IgD-negative memory B cell (primary cell): ENCODE results near the gene CLPTM1L. TPM values are rescaled to one million over a fixed set of nuclear protein-coding genes. Genes with fewer than 3 reads are reported as not detected.

Experiments
- H3K27ac Mint-ChIP-seq, 3 donors: one replicate each; pipeline ENCODE4 v1.8.0; 2020 to 2022; ENCODE audit warnings: mild to moderate bottlenecking in 3 of 3, mixed read lengths in 3 of 3, moderate library complexity in 1 of 3
- H3K27me3 Mint-ChIP-seq: one replicate; pipeline ENCODE4 v1.8.0; 2021; ENCODE audit warnings: mixed read lengths
- H3K36me3 Mint-ChIP-seq: one replicate; pipeline ENCODE4 v1.8.0; 2020; ENCODE audit warnings: mild to moderate bottlenecking, mixed read lengths
- H3K4me1 Mint-ChIP-seq, 3 donors: one replicate each; pipeline ENCODE4 v1.8.0; 2020 to 2022; ENCODE audit warnings: mixed read lengths in 3 of 3, mild to moderate bottlenecking in 1 of 3
- H3K4me3 Mint-ChIP-seq, 4 donors: one replicate each; pipeline ENCODE4 v1.8.0; 2020 to 2022; ENCODE audit warnings: mild to moderate bottlenecking in 4 of 4, mixed read lengths in 4 of 4, moderate library complexity in 3 of 4
- H3K9me3 Mint-ChIP-seq, 3 donors: one replicate each; pipeline ENCODE4 v1.8.0; 2020 to 2021; ENCODE audit warnings: mixed read lengths in 3 of 3, mild to moderate bottlenecking in 1 of 3
- polyA plus RNA-seq: library from polyadenylated mRNA; unstranded; fragments of 300-500 nt; fragmentation: Illumina TruSeq; gene quantifications from one replicate; pipeline ENCODE4 v1.2.3, GENCODE V29; 2021

Gene CLPTM1L, protein sequence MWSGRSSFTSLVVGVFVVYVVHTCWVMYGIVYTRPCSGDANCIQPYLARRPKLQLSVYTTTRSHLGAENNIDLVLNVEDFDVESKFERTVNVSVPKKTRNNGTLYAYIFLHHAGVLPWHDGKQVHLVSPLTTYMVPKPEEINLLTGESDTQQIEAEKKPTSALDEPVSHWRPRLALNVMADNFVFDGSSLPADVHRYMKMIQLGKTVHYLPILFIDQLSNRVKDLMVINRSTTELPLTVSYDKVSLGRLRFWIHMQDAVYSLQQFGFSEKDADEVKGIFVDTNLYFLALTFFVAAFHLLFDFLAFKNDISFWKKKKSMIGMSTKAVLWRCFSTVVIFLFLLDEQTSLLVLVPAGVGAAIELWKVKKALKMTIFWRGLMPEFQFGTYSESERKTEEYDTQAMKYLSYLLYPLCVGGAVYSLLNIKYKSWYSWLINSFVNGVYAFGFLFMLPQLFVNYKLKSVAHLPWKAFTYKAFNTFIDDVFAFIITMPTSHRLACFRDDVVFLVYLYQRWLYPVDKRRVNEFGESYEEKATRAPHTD
- polyA plus RNA-seq, result 25.7 TPM

GRCh38 chr5:1344975-1345838 lies at the start of gene CLPTM1L:
Gene CLPTM1L (minus strand): TSS chr5:1345099. CDS start chr5:1344841, 258 bp downstream.
- H3K27ac Mint-ChIP-seq, result peak within 1 kb of the TSS; percentile 74 to 98 (median 88)
- H3K36me3 Mint-ChIP-seq, result peaks cover 4% of the 10 kb centered on the region
- peaks cover 11 to 35% (median 27%) of the 10 kb centered on the region in 3 donors for H3K4me1 Mint-ChIP-seq
- peak within 1 kb of the TSS; percentile 88 to 94 (median 89) for H3K4me3 Mint-ChIP-seq
- H3K9me3 Mint-ChIP-seq, result no peaks in the 10 kb centered on the region
- no peaks in the 10 kb centered on the region for H3K27me3 Mint-ChIP-seq

- Mint-ChIP-seq H3K36me3 (no peaks in the 10 kb centered on the region), H3K27me3 (peaks cover 26% of the 10 kb centered on the region), H3K27ac (no peak overlapping the region), H3K9me3 (peaks cover 0 to 2% (median 0%) of the 10 kb centered on the region in 3 donors), H3K4me3 (no peak overlapping the region), H3K4me1 (peaks cover 0 to 3% (median 0%) of the 10 kb centered on the region in 3 donors)
These were observed 48.9 kb upstream of the CLPTM1L start for GRCh38 chr5:1393571-1394501.

DNA sequence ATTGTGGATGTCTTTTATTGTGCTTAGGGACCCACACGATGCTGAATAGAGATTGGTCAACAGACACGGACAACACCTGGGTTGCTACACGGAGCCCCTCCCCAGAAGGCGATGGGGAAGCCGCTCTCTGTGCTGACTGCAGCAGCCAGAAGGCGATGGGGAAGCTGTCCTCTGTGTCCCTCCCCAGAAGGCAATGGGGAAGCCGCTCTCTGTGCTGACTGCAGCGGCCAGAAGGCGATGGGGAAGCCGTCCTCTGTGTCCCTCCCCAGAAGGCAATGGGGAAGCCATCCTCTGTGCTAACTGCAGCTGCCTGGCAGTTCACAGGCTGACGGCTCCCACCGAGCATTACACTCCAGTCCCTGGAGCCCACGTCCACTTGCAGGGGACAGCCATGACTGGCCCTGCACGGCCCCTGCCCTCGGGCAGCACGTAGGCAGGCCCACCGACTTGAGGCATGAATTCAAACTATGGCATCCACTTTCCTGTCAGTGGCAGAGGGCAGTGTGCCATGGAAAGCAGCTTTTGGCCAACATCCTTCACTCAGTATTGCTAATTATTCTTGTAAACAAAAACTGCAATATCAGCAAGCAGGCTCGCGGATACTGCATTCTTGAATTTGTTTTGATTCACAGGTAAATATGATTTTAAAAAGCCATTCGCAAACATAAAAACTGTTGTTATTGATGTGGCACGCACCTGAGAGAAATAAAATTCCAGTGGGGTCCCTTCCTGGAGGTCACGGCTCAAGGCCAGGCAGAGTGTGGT lies 48.1 kb upstream of the CLPTM1L start:
- Mint-ChIP-seq H3K4me1 (peaks cover 0 to 3% (median 2%) of the 10 kb centered on the region in 3 donors), H3K27me3 (peaks cover 26% of the 10 kb centered on the region), H3K4me3 (peak overlapping the region in 1 of 4 donors; percentile 46), H3K27ac (no peak overlapping the region), H3K36me3 (no peaks in the 10 kb centered on the region), H3K9me3 (peaks cover 0 to 2% (median 0%) of the 10 kb centered on the region in 3 donors)

GRCh38 chr5:1392261-1392660 lies 47.4 kb upstream of the CLPTM1L start:
- no peaks in the 10 kb centered on the region for H3K36me3 Mint-ChIP-seq
- H3K27ac Mint-ChIP-seq, result no peak overlapping the region
- H3K27me3 Mint-ChIP-seq, result peaks cover 25% of the 10 kb centered on the region
- H3K4me3 Mint-ChIP-seq, result no peak overlapping the region
- H3K4me1 Mint-ChIP-seq, result peaks cover 3 to 4% (median 3%) of the 10 kb centered on the region in 3 donors
- peaks cover 0 to 2% (median 0%) of the 10 kb centered on the region in 3 donors for H3K9me3 Mint-ChIP-seq

GRCh38 chr5:1391691-1392090 lies 46.8 kb upstream of the CLPTM1L start:
- Mint-ChIP-seq H3K27ac (no peak overlapping the region), H3K4me3 (no peak overlapping the region), H3K27me3 (peaks cover 25% of the 10 kb centered on the region), H3K9me3 (peaks cover 0 to 2% (median 0%) of the 10 kb centered on the region in 3 donors), H3K36me3 (no peaks in the 10 kb centered on the region), H3K4me1 (peaks cover 3 to 9% (median 6%) of the 10 kb centered on the region in 3 donors)

DNA sequence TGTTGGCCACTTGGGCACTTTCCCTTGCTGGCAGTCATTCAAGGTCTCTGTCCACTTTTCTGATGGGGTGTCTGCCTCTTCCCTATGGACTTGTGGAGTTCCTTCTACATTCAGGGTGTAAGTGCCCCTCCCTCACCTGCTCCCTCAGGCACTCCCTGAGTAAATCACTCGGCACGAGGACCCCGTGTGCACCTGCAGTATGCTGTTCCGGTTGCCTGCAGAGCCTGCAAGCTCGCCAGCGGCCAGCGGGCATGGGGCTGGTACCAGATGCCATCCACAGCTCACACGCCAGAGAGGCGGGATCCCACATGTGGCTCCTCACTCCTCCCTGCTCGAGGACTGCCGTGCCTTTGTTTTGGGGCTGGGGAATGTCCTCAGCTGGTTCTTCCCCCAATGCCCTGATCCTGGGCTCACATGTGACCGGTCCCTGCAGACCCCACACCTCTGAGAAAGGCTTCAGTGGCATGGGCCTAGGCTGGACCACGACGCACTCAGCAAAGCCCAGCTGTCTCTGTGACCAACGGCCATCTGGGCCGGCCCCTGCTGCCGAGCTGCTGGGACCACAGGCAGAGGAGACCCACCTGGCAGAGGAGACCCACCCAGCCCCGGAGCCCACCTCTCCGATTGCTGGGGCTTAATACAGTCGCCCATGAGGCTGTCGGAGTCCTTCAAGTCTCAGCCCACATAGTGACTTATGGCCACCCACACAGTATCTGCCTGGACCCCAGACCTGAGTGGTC lies 46.1 kb upstream of the CLPTM1L start:
- Mint-ChIP-seq H3K4me1 (peaks cover 7 to 15% (median 9%) of the 10 kb centered on the region in 3 donors), H3K27ac (no peak overlapping the region), H3K27me3 (peaks cover 25% of the 10 kb centered on the region), H3K36me3 (no peaks in the 10 kb centered on the region), H3K4me3 (no peak overlapping the region), H3K9me3 (peaks cover 0 to 2% (median 0%) of the 10 kb centered on the region in 3 donors)

GRCh38 chr5:1390333-1390732 lies 45.4 kb upstream of the CLPTM1L start:
- H3K4me1 Mint-ChIP-seq, result peaks cover 11 to 15% (median 13%) of the 10 kb centered on the region in 3 donors
- H3K27ac Mint-ChIP-seq, result peak overlapping the region in 1 of 3 donors; percentile 52
- H3K27me3 Mint-ChIP-seq, result peaks cover 22% of the 10 kb centered on the region
- no peak overlapping the region for H3K4me3 Mint-ChIP-seq
- H3K9me3 Mint-ChIP-seq, result peaks cover 0 to 2% (median 0%) of the 10 kb centered on the region in 3 donors
- H3K36me3 Mint-ChIP-seq, result no peaks in the 10 kb centered on the region

DNA sequence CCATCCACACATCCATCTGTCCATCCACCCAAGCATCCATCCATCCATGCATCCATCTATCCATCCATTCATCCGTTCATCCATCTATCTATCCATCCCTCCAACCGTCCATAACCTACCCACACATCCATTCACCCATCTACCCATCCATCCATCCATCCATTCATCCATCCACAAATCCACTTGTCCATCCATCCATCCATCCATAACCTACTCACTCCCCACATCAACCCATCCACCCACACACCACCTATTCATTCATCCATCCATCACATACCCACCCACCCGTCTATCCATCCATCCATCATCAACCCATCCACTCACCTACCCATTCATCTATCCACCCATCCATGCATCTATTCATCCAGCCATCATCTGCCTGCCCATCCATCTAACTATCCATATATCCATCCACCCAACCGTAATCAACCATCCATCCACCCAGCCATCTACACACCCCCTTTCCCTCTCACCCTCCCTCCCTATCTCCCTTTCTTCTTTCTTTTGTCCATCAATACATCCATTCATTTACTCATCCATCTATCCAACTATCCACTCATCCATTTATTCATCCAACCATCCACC lies 43.6 kb upstream of the CLPTM1L start:
- Mint-ChIP-seq H3K4me1 (peaks cover 16 to 18% (median 18%) of the 10 kb centered on the region in 3 donors), H3K36me3 (no peaks in the 10 kb centered on the region), H3K9me3 (peaks cover 0 to 2% (median 0%) of the 10 kb centered on the region in 3 donors), H3K4me3 (peak overlapping the region in 1 of 4 donors; percentile 3), H3K27ac (peak overlapping the region in 1 of 3 donors; percentile 36), H3K27me3 (peaks cover 8% of the 10 kb centered on the region)

DNA sequence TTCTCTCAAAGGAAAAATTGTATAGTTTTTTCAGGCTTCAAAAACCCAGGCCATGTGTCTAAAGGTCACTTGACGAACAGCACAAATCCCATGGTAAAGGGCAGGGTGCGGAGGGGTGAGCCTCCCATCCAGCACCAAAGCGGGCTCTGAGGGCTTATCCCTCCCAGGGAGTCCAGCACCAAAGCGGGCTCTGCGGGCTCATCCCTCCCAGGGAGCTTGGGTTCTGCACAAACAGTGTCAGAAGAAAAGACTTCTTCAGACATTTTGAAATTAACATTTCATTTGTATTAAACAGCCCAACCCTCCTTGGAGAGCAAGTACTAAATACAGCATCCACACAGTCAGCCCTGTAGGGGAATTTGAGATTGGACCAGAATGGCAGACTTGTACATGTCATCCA lies 43.0 kb upstream of the CLPTM1L start:
- Mint-ChIP-seq H3K27ac (peak overlapping the region in 1 of 3 donors; percentile 94), H3K9me3 (peaks cover 0 to 2% (median 0%) of the 10 kb centered on the region in 3 donors), H3K36me3 (no peaks in the 10 kb centered on the region), H3K4me1 (peaks cover 16 to 18% (median 18%) of the 10 kb centered on the region in 3 donors), H3K4me3 (peak overlapping the region in 1 of 4 donors; percentile 91), H3K27me3 (peaks cover 8% of the 10 kb centered on the region)

DNA sequence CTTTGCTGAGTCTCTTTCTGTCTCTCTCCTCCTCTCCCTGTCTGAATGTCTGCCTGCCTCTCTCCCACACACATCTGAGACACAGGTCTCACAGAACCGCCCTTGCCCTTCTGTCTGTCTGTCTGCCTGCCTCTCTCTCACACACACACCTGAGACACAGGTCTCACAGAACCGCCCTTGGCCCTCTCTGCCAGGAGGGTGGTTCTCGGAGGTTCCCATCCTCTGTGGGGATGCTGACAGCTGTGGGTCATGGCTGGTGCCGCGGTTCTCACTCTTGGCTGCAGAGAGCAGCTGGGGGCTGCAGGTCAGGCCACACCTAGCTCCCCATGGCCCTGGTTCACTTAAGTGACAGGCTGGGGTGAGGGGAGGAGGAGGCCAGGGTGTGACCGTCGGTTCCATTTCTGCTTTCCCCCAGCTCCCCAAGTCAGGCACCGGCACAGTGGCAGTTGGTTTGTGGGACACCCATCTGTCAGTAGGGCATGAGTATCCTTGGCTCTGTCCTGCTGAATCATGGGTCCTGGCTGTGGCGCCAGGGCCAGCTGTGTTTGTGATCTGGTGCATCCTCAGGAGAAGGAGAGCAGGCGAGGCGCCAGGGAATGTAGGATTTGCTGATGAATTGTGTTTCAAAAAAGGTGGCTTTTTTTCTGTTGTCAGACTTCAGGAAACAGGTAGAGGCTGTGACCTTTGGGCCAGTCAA lies 42.3 kb upstream of the CLPTM1L start:
- Mint-ChIP-seq H3K27me3 (peaks cover 8% of the 10 kb centered on the region), H3K4me1 (peaks cover 16 to 18% (median 18%) of the 10 kb centered on the region in 3 donors), H3K4me3 (peak overlapping the region; percentile 91 to 99 (median 98)), H3K36me3 (no peaks in the 10 kb centered on the region), H3K27ac (peak overlapping the region; percentile 92 to 99 (median 94)), H3K9me3 (peaks cover 0 to 2% (median 0%) of the 10 kb centered on the region in 3 donors)

GRCh38 chr5:1386274-1386717 lies 41.4 kb upstream of the CLPTM1L start:
- peak overlapping the region; percentile 92 to 99 (median 94) for H3K27ac Mint-ChIP-seq
- peak overlapping the region; percentile 91 to 99 (median 98) for H3K4me3 Mint-ChIP-seq
- peaks cover 0 to 2% (median 0%) of the 10 kb centered on the region in 3 donors for H3K9me3 Mint-ChIP-seq
- no peaks in the 10 kb centered on the region for H3K36me3 Mint-ChIP-seq
- H3K4me1 Mint-ChIP-seq, result peaks cover 16 to 22% (median 18%) of the 10 kb centered on the region in 3 donors
- peaks cover 6% of the 10 kb centered on the region for H3K27me3 Mint-ChIP-seq
